HG03097 (cell line): Measurements from ENCODE around the gene SMAD5.

Source experiments
- ATAC-seq: cut with Tn5 transposase; IDR thresholded peaks from one replicate; pipeline ENCODE4 v1.9.1; 2021; ENCODE audit not compliant: unreplicated experiment, low FRiP score

Gene SMAD5

GRCh38 chr5:136153581-136154236 is 21.1 kb downstream of the SMAD5 start:
- ATAC-seq, result no peak

- ATAC-seq, result no peak
These were observed 22.4 kb downstream of the SMAD5 start for GRCh38 chr5:136155078-136155477.

DNA sequence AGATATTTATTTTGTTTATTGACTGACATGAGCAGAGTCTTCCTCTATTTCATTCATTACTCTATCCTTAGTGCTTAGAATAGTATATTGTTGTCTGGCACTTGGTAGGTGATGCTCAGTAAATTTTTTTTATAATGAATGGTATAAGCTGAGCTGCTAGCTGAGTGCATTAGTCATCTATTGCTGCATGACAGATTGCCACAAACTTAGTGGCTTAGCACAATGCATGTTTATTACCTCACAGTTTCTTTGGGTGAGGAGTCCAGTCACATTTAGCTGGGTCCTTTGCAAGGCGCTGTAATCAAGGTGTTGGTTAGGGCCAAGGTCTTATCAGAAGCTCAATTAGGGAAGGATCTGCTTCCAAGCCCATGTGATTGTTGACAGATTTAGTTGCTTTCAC is 23.1 kb downstream of the SMAD5 start:
- ATAC-seq, result no peak

DNA sequence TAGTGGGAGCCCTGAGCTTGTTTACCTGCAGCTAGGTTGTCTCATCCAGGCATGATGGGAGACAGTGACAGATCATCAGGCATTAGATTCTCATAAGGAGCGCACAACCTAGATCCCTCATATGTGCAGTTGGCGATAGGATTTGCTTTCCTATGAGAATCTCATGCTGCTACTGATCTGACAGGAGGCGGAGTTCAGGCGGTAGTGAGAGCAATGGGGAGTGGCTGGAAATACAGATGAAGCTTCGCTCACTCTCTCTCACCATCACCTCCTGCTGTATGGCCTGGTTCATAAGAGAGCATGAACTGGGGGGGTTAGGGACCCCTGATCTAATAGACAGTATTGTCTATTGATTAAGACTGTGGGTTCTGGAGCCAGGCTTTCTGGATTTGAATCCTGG is 24.9 kb downstream of the SMAD5 start:
- no peak for ATAC-seq

- no peak for ATAC-seq
These were observed 26.8 kb downstream of the SMAD5 start for GRCh38 chr5:136159457-136159856.

- no peak for ATAC-seq
These were observed 29.4 kb downstream of the SMAD5 start for GRCh38 chr5:136162008-136162407.

GRCh38 chr5:136164226-136164625 is 31.6 kb downstream of the SMAD5 start:
- no peak for ATAC-seq

GRCh38 chr5:136166909-136167308 is 34.3 kb downstream of the SMAD5 start:
- ATAC-seq, result peak; percentile 51

DNA sequence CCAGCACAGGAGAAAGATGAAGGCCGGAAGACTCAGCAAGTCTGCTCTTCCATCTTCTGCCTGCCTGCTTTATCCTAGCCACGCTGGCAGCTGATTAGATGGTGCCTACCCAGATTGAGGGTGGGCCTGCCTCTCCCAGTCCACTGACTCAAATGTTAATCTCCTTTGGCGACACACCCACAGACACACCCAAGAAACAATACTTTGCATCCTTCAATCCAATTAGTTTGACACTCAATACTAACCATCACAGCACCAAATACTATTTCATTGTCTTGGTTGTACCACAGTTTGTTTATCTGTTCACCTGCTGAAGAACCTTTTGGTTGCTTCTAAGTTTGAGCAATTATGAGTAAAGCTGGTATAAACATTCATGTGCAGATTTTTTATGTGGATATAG is 36.6 kb downstream of the SMAD5 start:
- ATAC-seq, result no peak

GRCh38 chr5:136174021-136174659 is 41.5 kb downstream of the SMAD5 start:
- no peak for ATAC-seq

DNA sequence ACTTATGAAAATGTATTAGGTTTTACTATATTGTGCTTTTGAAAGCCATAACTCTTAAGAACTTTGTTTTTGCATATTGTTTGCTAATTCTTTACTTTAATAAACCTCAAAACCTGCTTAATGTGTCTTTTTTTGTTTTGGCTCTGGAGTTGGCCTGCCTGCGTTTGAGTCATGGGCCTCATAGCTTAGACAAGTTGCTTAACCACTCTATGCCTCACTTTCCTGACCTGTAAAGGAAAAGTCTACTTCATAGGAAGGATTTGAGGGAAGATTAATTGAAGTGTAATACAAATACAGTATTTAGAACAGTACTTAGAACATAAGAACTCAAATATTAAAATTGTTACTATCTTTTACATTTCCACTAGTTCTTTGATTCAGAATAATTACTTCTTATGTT is 50.0 kb downstream of the SMAD5 start:
- no peak for ATAC-seq

DNA sequence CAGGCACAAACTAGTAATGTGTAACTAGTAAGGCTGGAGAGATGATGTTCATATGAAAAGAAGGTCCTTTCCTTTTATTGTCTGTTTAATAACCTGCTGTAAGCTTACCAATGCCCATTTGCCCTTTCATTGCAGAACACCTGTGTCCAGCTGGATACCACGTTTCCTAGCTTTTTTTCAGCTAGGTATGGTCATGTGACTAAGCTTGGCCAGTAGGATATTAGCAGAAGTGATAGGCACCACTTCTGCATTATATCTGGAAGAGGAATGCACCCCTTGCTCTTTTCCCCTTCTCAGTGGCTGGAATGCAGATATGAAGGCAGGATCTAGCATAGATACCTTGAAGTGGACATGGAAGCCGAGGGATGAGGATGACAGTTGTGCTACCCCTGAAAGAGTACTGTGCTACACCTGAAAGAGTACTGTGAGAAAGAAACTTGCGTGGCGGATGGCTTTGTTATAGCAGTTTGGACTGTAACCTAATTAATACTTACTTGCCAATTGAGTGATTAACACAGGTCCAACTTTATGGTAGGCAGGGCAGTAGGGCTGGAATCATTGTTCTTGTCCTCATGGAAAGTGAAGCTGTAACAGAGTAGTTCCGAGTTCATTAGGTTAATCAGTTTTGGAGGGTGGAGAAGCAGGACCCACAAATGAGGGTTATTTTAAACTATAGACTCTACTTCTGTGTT is 53.5 kb downstream of the SMAD5 start:
- no peak for ATAC-seq

GRCh38 chr5:136186796-136187195 is 54.2 kb downstream of the SMAD5 start:
- ATAC-seq, result no peak

DNA sequence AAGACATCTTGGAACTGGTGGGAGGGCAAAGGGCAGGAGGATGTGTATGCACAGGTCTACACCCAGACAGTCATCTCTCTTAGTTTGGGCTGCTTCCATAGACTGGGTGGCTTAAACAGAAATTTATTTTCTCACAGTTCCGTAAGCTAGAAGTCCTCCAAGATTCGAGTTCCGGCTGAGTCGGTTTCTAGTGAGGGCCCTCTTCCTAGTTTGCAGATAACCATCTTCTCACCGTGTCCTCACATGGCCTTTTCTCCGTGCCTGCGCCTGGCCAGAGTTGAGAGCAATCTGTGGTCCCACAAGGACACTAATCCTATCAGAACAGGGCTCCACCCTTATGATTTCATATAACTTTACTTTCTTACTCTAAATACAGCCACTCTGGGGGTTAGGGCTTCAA is 56.2 kb downstream of the SMAD5 start:
- no peak for ATAC-seq

DNA sequence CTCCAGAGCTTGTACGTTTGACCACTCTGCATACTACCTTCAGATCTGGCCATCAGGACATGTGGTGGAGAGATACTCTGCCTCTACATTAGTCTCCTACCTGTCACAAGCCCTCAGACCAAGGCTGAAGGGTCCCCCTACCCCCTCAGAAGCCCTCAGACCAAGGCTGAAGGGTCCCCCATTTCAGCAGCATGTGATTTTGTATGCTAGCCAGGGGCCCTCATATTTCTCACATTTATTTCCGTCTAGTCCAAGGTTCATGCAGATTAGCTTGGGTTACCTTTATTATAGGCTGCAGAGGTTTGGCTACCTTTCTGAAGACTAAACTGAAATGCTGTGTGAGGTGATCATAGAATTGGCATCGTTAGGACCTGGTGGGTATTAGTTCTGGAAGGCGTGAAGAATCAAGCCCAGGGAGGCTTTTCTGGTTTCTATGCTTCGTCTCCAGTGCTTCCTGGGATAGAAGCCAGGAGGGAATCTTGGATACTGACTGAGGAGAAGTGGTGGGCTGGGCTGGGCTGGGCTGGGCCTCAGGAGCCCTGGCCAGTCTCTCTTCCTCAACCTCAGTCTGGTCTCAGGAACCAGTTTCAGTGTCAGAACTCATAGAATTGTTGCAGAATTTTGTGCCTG is 57.6 kb downstream of the SMAD5 start:
- no peak for ATAC-seq

GRCh38 chr5:136190904-136191303 is 58.3 kb downstream of the SMAD5 start:
- no peak for ATAC-seq

DNA sequence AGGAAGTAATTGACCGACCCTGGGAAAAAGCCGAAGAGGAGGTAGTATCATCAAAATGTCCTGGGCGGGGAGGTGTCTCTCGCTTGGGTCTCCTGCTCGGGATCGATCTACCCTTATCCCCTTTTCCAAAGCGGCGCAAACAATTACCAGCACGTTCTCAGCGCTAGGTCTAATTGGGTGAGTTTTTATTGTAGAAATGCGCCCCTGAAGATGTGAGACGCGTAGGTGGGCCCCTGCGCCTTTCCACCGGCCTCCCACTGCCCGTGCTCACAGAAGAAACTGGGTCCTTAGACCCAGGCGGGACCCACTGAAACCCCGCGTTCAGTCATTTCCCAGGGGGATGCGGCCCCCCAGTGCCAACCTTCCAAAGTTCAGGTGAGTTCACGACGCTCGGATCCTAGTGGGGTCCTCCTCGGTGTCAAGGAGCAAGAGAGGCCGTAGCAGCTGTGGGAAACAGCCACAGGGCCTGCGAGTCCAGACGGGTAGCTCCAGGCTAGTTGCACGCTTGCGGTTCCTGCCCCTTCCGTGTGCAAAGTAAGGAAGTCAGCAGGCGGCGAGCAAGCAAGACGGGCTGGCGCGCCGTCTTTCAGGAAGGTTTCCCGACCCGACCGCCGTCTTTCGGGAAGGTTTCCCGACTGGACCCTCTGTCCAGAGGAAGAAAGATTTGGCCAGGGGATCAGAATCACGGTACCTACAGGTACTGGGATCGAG is 58.8 kb downstream of the SMAD5 start:
- ATAC-seq, result no peak

DNA sequence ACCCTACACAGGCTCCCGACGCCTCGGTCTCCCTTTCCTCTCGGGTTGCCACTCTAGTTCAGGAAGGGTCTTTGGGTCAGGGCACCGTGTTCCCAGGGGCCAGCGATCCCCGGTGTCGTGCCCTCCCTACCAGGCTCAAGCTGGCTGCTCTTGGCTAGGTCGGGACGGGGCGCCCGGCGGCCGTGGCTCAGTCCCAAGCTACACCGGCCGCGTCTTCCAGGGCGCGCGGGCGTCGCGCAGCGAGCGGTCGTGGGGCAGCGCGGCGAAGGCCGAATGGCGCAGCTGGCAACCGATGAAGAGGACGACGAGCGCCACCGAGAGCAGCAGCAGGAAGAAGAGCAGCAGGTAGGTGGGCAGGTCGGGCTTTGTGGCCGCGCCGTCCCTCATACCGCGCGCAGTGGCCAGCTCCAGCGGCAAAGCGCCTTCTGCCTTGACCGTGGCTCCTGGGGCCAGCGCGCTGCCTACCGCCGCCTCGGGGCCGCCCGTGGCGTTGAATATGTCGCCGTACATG is 59.4 kb downstream of the SMAD5 start:
- no peak for ATAC-seq

DNA sequence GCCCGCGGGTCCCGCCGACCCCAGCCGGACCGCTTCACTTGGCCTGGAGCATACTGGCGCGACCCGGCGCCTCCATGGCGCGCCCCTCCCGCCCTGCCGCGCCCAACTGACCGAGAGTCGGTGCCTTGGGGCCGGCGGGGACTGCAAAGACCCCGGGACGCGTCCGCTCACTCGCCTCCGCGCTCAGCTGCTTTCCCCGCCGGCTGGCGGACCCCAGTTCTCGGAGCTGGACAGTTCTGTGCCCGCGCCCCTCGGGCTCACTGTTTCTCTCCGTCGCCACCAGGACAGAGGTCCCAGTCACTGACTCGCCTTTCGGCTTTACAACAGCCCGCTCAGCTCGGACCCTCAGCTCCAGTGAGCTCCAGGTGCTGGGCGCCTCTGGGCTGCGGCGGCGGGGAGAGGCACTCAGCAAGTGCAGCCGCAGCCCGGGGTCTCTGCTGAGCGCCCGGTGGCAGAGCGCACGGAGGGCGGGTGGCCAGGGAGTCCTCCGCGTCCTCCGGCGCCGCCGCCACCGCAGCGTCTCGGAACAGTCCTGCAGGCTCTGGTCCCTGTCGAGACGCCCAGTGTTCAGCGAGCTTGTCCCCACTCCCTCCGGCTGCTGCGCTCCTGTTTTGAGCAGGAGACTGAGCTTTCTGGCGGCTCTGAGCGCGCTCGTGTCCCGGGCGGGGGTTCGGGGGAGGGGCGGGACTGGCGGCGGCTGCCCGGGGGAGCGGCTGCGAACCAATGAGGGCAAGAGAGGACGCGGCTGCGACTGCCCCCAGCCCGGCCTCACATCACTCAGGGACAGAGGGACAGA is 60.1 kb downstream of the SMAD5 start, which contains the start of gene SMIM32:
Gene SMIM32, minus strand, starts transcription at position 637 of the 796 bp plus-strand sequence. CDS start 638 bp downstream, outside the sequence.
- ATAC-seq, result no peak
